Urinary bladder (tissue), 4 donors: ENCODE data around the gene PFDN2. TPM values are rescaled to one million over a fixed set of nuclear protein-coding genes. Genes with fewer than 3 reads are reported as not detected.

ENCODE experiments used
- DNase-seq: peaks from one replicate; pipeline ENCODE4 v3.0.0-alpha.2; 2015; ENCODE audit errors: extremely low spot score
- H3K27ac ChIP-seq: one replicate; pipeline ENCODE4 v1.5.1; 2013; ENCODE audit warnings: low read depth, mild to moderate bottlenecking, moderate library complexity
- H3K36me3 ChIP-seq: one replicate; pipeline ENCODE4 v1.6.1; 2013; ENCODE audit warnings: mild to moderate bottlenecking, moderate library complexity; ENCODE audit not compliant: insufficient read depth
- H3K4me1 ChIP-seq: one replicate; pipeline ENCODE4 v1.6.1; 2013; ENCODE audit warnings: mild to moderate bottlenecking, moderate library complexity; ENCODE audit not compliant: insufficient read depth
- H3K4me3 ChIP-seq: one replicate; pipeline ENCODE4 v1.5.1; 2013; ENCODE audit warnings: low read depth, low read length
- WGBS: extraction: QIAGEN DNeasy Blood & Tissue Kit; methylation state at CpG from one replicate; pipeline ENCODE4 v1.1.7; 2013; 5-methylcytosine and 5-hydroxymethylcytosine counted together
- polyA plus RNA-seq: library from polyadenylated mRNA; stranded (reverse); fragments of 200-250 nt; gene quantifications from one replicate; pipeline ENCODE4 v1.2.3, GENCODE V29; 2013
- total RNA-seq: library from RNA; depleted of rRNA; stranded (reverse); fragments of >200 nt; gene quantifications from one replicate; pipeline ENCODE4 v1.2.3, GENCODE V29; 2014
- donor health status: healthy with polysubstance abuse.
- donor health status: healthy.

PFDN2 gene
- total and polyA plus RNA-seq, 2 donors = 9.8 to 108 TPM

DNA sequence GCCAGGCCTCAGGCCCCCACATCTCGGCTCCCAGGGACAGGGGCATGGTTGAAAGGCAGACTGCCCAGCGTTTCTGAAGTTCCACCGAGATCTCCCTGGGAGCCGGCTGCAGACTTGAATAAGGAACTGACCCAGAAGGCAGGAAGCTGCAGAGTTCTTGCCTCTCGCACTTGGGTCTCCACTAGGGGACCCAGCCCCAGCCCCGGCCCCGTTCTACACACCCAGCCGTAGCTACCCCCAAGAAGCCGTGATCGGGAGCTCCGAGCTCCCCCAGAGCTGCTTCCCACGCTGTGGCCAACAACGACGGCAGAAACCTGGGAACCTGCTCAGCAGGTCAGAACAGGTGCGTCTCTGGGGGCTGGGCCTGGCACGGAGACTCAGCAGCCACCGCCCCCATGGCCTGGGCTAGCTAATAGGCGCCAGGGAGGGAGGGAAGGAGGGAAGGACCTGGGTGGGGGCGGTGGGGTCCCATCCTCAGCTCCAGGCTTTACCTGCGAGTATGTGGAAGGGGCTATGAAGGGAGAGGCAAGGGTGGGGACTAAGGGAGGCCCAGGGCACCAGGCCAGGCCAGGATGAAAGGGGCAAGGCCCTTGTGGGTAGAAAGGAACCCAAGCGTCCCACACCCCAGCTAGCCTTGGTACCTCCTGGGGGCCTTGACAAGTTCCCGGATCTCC lies 28.4 kb downstream of the PFDN2 start, which contains the start of gene NECTIN4:
TSS of gene NECTIN4 (minus strand) at position 308 of the 674 bp plus-strand sequence. CDS start at position 46, 262 bp downstream.
- 60% methylated on average over 22 of the region's 22 CpGs for WGBS
- H3K27ac ChIP-seq = peak within 1 kb of the TSS; percentile 75
- H3K4me1 ChIP-seq = no peaks in the 10 kb centered on the region
- H3K36me3 ChIP-seq = no peaks in the 10 kb centered on the region
- DNase-seq = no peak
- H3K4me3 ChIP-seq = peak within 1 kb of the TSS; percentile 21

- no peaks in the 10 kb centered on the region for H3K36me3 ChIP-seq
- WGBS = 78% methylated on average over 3 of the region's 3 CpGs
- H3K4me3 ChIP-seq = peak overlapping the region; percentile 21
- H3K4me1 ChIP-seq = no peaks in the 10 kb centered on the region
- H3K27ac ChIP-seq = peak overlapping the region; percentile 75
- DNase-seq = no peak
Observed at GRCh38 chr1:161088587-161089110, 29.2 kb downstream of the PFDN2 start.

GRCh38 chr1:161086457-161086856 lies 31.4 kb downstream of the PFDN2 start:
- Histone ChIP-seq H3K4me3 (no peak overlapping the region), H3K36me3 (no peaks in the 10 kb centered on the region), H3K4me1 (no peaks in the 10 kb centered on the region), H3K27ac (peak overlapping the region; percentile 13)
- no peak for DNase-seq
- 65% methylated on average over 4 of the region's 4 CpGs for WGBS

- no peaks in the 10 kb centered on the region for H3K36me3 ChIP-seq
- H3K27ac ChIP-seq = no peak overlapping the region
- H3K4me3 ChIP-seq = no peak overlapping the region
- WGBS = 28% methylated on average over 2 of the region's 2 CpGs
- no peak for DNase-seq
- no peaks in the 10 kb centered on the region for H3K4me1 ChIP-seq
Observed at GRCh38 chr1:161085165-161085564, 32.7 kb downstream of the PFDN2 start.

DNA sequence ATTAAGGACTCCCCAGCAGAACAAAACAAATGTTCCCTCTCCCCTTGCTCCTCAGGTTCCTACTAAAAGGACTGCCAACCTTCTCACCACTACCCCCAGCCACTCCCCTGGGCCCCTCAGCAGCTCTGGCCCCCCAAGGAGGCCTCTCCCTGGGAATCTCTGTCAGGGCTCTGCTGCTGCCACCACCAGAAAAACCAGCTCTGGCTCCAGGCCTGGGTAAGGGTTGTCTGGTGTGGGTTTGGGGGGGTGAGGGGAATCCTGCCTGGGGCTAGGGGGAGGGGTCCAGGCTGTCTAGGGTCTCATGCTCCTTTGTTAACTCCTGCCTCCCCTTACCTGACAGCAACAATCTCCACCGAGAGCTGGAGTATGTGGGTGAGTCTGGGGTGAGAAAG lies 33.2 kb downstream of the PFDN2 start:
- DNase-seq = no peak
- H3K36me3 ChIP-seq = no peaks in the 10 kb centered on the region
- no peak overlapping the region for H3K4me3 ChIP-seq
- no peak overlapping the region for H3K27ac ChIP-seq
- 95% methylated on average over 1 of the region's 1 CpG for WGBS
- no peaks in the 10 kb centered on the region for H3K4me1 ChIP-seq

DNA sequence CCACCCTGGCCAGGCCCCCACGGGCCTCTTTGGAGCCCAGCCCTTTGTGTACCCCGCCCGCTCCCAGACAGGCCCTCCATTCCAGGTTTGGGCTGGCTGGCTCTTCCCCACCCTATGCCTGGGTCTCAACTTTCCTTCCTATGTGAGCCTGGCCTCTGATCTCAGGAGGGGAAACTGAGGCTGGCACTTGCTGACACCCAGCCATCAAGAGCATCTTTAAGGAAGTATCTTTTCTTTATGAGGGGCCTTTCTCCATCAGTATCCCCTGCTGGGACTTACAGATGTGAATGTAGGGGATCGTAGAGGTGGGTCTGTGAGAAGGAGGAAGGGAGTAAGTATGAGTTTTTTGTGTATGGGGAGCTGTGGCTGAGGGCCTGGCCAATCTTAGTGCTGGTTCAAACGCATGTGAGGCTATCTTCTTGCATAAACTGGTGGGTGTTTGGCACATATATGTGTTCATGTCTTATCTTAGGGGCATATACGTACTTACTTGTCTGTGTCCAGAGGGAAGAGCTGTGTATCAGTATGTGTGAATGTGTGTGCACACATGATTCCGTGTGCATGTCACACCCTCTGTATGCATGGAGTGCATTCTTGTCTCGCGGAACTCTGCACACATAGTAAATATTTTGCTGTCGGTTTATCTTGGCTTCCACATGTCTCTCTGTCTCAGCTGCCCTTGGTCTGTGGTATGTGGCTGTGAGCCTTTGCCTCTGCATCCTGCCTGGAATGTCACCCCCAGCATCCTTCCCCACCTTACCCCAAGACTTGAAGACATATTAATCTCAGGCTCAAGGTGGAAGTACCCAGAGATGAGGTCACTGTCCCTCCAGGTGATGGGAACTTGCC lies 33.9 kb downstream of the PFDN2 start:
- no peak for DNase-seq
- Histone ChIP-seq H3K4me1 (no peaks in the 10 kb centered on the region), H3K27ac (peak overlapping the region; percentile 49), H3K36me3 (no peaks in the 10 kb centered on the region), H3K4me3 (no peak overlapping the region)
- whole genome bisulfite sequencing = 53% methylated on average over 10 of the region's 10 CpGs

- Histone ChIP-seq H3K4me1 (no peaks in the 10 kb centered on the region), H3K27ac (peak overlapping the region; percentile 58), H3K4me3 (no peak overlapping the region), H3K36me3 (no peaks in the 10 kb centered on the region)
- WGBS = 52% methylated on average over 8 of the region's 8 CpGs
- no peak for DNase-seq
Observed at GRCh38 chr1:161082996-161083747, 34.7 kb downstream of the PFDN2 start.

GRCh38 chr1:161082483-161082882 lies 35.4 kb downstream of the PFDN2 start:
- WGBS = 72% methylated on average over 2 of the region's 2 CpGs
- DNase-seq = no peak
- no peaks in the 10 kb centered on the region for H3K4me1 ChIP-seq
- no peak overlapping the region for H3K27ac ChIP-seq
- H3K36me3 ChIP-seq = no peaks in the 10 kb centered on the region
- H3K4me3 ChIP-seq = no peak overlapping the region

DNA sequence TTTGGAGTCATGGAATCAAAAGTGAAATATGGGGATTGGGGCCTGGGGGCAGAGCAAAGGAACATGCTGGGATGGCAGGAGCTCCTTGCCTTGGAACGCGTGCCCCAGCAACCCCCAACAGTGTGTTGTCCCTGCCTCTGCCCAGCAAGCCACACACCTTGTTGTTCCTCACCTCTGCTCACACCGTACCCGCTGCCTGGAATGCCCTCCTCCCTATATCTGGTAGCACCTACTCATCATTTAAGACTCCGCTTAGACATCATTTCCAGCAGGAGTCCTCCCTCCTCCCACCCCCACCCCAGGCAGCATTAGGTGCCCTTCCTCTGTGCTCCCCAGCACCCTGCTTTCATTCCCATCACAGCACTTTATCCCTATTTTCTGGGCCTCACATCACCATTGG lies 36.3 kb downstream of the PFDN2 start:
- Histone ChIP-seq H3K36me3 (no peaks in the 10 kb centered on the region), H3K4me3 (no peak overlapping the region), H3K4me1 (no peaks in the 10 kb centered on the region), H3K27ac (no peak overlapping the region)
- 77% methylated on average over 5 of the region's 5 CpGs for WGBS
- DNase-seq = no peak

GRCh38 chr1:161080441-161081405 lies 37.1 kb downstream of the PFDN2 start:
- no peak for DNase-seq
- Histone ChIP-seq H3K27ac (no peak overlapping the region), H3K4me3 (no peak overlapping the region), H3K4me1 (no peaks in the 10 kb centered on the region), H3K36me3 (no peaks in the 10 kb centered on the region)
- WGBS = 79% methylated on average over 5 of the region's 5 CpGs

- WGBS = 57% methylated on average over 41 of the region's 41 CpGs
- DNase-seq = no peak
- Histone ChIP-seq H3K4me3 (no peak overlapping the region), H3K27ac (no peak overlapping the region), H3K4me1 (no peaks in the 10 kb centered on the region), H3K36me3 (no peaks in the 10 kb centered on the region)
Observed at GRCh38 chr1:161079436-161080110, 38.3 kb downstream of the PFDN2 start.

- H3K4me3 ChIP-seq = no peak overlapping the region
- 72% methylated on average over 9 of the region's 9 CpGs for WGBS
- no peak overlapping the region for H3K27ac ChIP-seq
- H3K4me1 ChIP-seq = no peaks in the 10 kb centered on the region
- no peaks in the 10 kb centered on the region for H3K36me3 ChIP-seq
- no peak for DNase-seq
Observed at GRCh38 chr1:161077426-161077825, 40.4 kb downstream of the PFDN2 start.
